DND-41 (cell line): ENCODE measurements around the gene GP9.

Experiments
- CTCF ChIP-seq: IDR thresholded peaks from 2 replicates; pipeline ENCODE4 v1.5.1; 2012; ENCODE audit warnings: borderline replicate concordance, low read length, moderate library complexity, mild to moderate bottlenecking; ENCODE audit not compliant: poor library complexity, severe bottlenecking; ENCODE audit errors: extremely low read depth
- EZH2 ChIP-seq: IDR thresholded peaks from 3 replicates; pipeline ENCODE4 v1.6.1; 2012; ENCODE audit warnings: borderline replicate concordance, low read depth, mild to moderate bottlenecking, moderate library complexity, low read length, inconsistent platforms; ENCODE audit not compliant: severe bottlenecking

GRCh38 chr3:129087138-129087702 is 26.6 kb downstream of the GP9 start:
- TF ChIP-seq CTCF (no peak), EZH2 (no peak)
